CD4-positive, CD25-positive, alpha-beta regulatory T cell (primary cell): Measurements from ENCODE around the gene RHOD. TPM values are rescaled to one million over a fixed set of nuclear protein-coding genes. Genes with fewer than 3 reads are reported as not detected.

Experiments
- ATAC-seq, 2 donors: fragments of 150-1000 bp; cut with Tn5 transposase; one replicate each; pipeline ENCODE4 v1.10.0; 2021; ENCODE audit warnings: low read depth in 2 of 2, moderate number of reproducible peaks in 2 of 2, moderate library complexity in 1 of 2
- DNase-seq, 3 donors: peaks; one replicate each; pipeline versions ENCODE4 v3.0.0 to v3.0.0-alpha.2; 2012 to 2022; ENCODE audit warnings: mixed read lengths in 1 of 3
- H3K27ac ChIP-seq: one replicate; pipeline ENCODE4 v1.7.0; 2013; ENCODE audit warnings: mild to moderate bottlenecking, low read length; ENCODE audit not compliant: insufficient read depth, poor library complexity, severe bottlenecking
- H3K27me3 ChIP-seq: one replicate; pipeline ENCODE4 v1.7.0; 2013; ENCODE audit warnings: low read length; ENCODE audit not compliant: control insufficient read depth, insufficient read depth
- H3K36me3 ChIP-seq: one replicate; pipeline ENCODE4 v1.7.0; 2013; ENCODE audit warnings: mild to moderate bottlenecking, low read length, moderate library complexity; ENCODE audit not compliant: control insufficient read depth, insufficient read depth
- H3K4me1 ChIP-seq: 2 replicates; pipeline ENCODE4 v1.7.0; 2013; ENCODE audit warnings: mild to moderate bottlenecking, low read length; ENCODE audit not compliant: insufficient read depth, control insufficient read depth, poor library complexity, severe bottlenecking
- H3K4me3 ChIP-seq: one replicate; pipeline ENCODE4 v1.7.0; 2013; ENCODE audit warnings: low read depth, mild to moderate bottlenecking, low read length, moderate library complexity
- H3K9me3 ChIP-seq, 2 experiments: 1 replicate in 1 of 2; 2 replicates in 1 of 2; pipeline ENCODE4 v1.7.0; 2013; ENCODE audit warnings: low read length in 2 of 2, mild to moderate bottlenecking in 1 of 2, moderate library complexity in 1 of 2; ENCODE audit not compliant: control insufficient read depth in 2 of 2
- H3K27ac Mint-ChIP-seq, 3 donors: one replicate each; pipeline ENCODE4 v1.8.0; 2020 to 2022; ENCODE audit warnings: mild to moderate bottlenecking in 3 of 3, mixed read lengths in 3 of 3, moderate library complexity in 2 of 3
- H3K27me3 Mint-ChIP-seq: one replicate; pipeline ENCODE4 v1.8.0; 2022; ENCODE audit warnings: mild to moderate bottlenecking, mixed read lengths
- H3K36me3 Mint-ChIP-seq: one replicate; pipeline ENCODE4 v1.8.0; 2020; ENCODE audit warnings: mixed read lengths
- H3K4me1 Mint-ChIP-seq, 4 donors: one replicate each; pipeline ENCODE4 v1.8.0; 2020 to 2022; ENCODE audit warnings: mixed read lengths in 4 of 4, mild to moderate bottlenecking in 1 of 4
- H3K4me3 Mint-ChIP-seq, 4 donors: one replicate each; pipeline ENCODE4 v1.8.0; 2020 to 2022; ENCODE audit warnings: mild to moderate bottlenecking in 4 of 4, mixed read lengths in 4 of 4, moderate library complexity in 3 of 4
- H3K9me3 Mint-ChIP-seq, 7 donors: one replicate each; pipeline ENCODE4 v1.8.0; 2020 to 2022; ENCODE audit warnings: mixed read lengths in 7 of 7, mild to moderate bottlenecking in 3 of 7, moderate library complexity in 2 of 7
- polyA plus RNA-seq, 4 donors: library from polyadenylated mRNA; unstranded; fragments of 300-500 nt; fragmentation: Illumina TruSeq; gene quantifications; one replicate each; pipeline ENCODE4 v1.2.3, GENCODE V29; 2021
- total RNA-seq: library from RNA; stranded (reverse); gene quantifications from one replicate; pipeline ENCODE4 v1.2.3, GENCODE V29; 2022

RHOD gene
- total and polyA plus RNA-seq, 5 donors from 2014 or later, result 0.63 to 0.78 (median 0.72) TPM; not detected in 2

- H3K9me3 Mint-ChIP-seq, result peaks cover 0 to 3% (median 0%) of the 10 kb centered on the region in 7 donors
- DNase-seq (no peak), ATAC-seq (no peak)
- no peak overlapping the region for H3K27ac Mint-ChIP-seq
- Histone ChIP-seq H3K27me3 (no peaks in the 10 kb centered on the region), H3K9me3 (no peaks in the 10 kb centered on the region), H3K4me1 (no peaks in the 10 kb centered on the region), H3K27ac (no peak overlapping the region), H3K36me3 (no peaks in the 10 kb centered on the region), H3K4me3 (no peak overlapping the region)
- peaks cover 0 to 4% (median 0%) of the 10 kb centered on the region in 4 donors for H3K4me1 Mint-ChIP-seq
- no peak overlapping the region for H3K4me3 Mint-ChIP-seq
- H3K36me3 Mint-ChIP-seq, result no peaks in the 10 kb centered on the region
- H3K27me3 Mint-ChIP-seq, result peaks cover 38% of the 10 kb centered on the region
Observed at GRCh38 chr11:67033661-67034166, 22.9 kb upstream of the RHOD start.

GRCh38 chr11:67034350-67034749, 22.3 kb upstream of the RHOD start:
- peaks cover 38% of the 10 kb centered on the region for H3K27me3 Mint-ChIP-seq
- Histone ChIP-seq H3K27ac (no peak overlapping the region), H3K36me3 (no peaks in the 10 kb centered on the region), H3K9me3 (no peaks in the 10 kb centered on the region), H3K4me3 (no peak overlapping the region), H3K27me3 (no peaks in the 10 kb centered on the region), H3K4me1 (no peaks in the 10 kb centered on the region)
- peaks cover 0 to 3% (median 0%) of the 10 kb centered on the region in 7 donors for H3K9me3 Mint-ChIP-seq
- ATAC-seq, result no peak
- no peak overlapping the region for H3K27ac Mint-ChIP-seq
- no peak for DNase-seq
- H3K36me3 Mint-ChIP-seq, result no peaks in the 10 kb centered on the region
- H3K4me1 Mint-ChIP-seq, result peaks cover 0 to 4% (median 0%) of the 10 kb centered on the region in 4 donors
- no peak overlapping the region for H3K4me3 Mint-ChIP-seq

GRCh38 chr11:67040147-67040546, 16.5 kb upstream of the RHOD start:
- Histone ChIP-seq H3K27ac (no peak overlapping the region), H3K4me1 (no peaks in the 10 kb centered on the region), H3K36me3 (no peaks in the 10 kb centered on the region), H3K27me3 (no peaks in the 10 kb centered on the region), H3K9me3 (no peaks in the 10 kb centered on the region), H3K4me3 (no peak overlapping the region)
- H3K4me3 Mint-ChIP-seq, result no peak overlapping the region
- DNase-seq, result no peak
- no peak overlapping the region for H3K27ac Mint-ChIP-seq
- no peak for ATAC-seq
- no peaks in the 10 kb centered on the region for H3K4me1 Mint-ChIP-seq
- peaks cover 15% of the 10 kb centered on the region for H3K27me3 Mint-ChIP-seq
- peaks cover 0 to 3% (median 0%) of the 10 kb centered on the region in 7 donors for H3K9me3 Mint-ChIP-seq
- no peaks in the 10 kb centered on the region for H3K36me3 Mint-ChIP-seq

- Histone ChIP-seq H3K4me1 (no peaks in the 10 kb centered on the region), H3K27me3 (no peaks in the 10 kb centered on the region), H3K36me3 (no peaks in the 10 kb centered on the region), H3K4me3 (no peak overlapping the region), H3K27ac (no peak overlapping the region), H3K9me3 (no peaks in the 10 kb centered on the region)
- Mint-ChIP-seq H3K27ac (no peak overlapping the region), H3K27me3 (peaks cover 14% of the 10 kb centered on the region), H3K36me3 (no peaks in the 10 kb centered on the region), H3K9me3 (peaks cover 0 to 2% (median 0%) of the 10 kb centered on the region in 7 donors), H3K4me3 (no peak overlapping the region), H3K4me1 (no peaks in the 10 kb centered on the region)
- no peak for ATAC-seq
- DNase-seq, result no peak
Observed at GRCh38 chr11:67041602-67042001, 15.0 kb upstream of the RHOD start.

GRCh38 chr11:67043572-67044349, 12.9 kb upstream of the RHOD start:
- Mint-ChIP-seq H3K9me3 (peaks cover 0 to 2% (median 0%) of the 10 kb centered on the region in 7 donors), H3K27me3 (peaks cover 14% of the 10 kb centered on the region), H3K4me3 (no peak overlapping the region), H3K36me3 (no peaks in the 10 kb centered on the region), H3K4me1 (no peaks in the 10 kb centered on the region), H3K27ac (no peak overlapping the region)
- DNase-seq, result no peak
- Histone ChIP-seq H3K27ac (no peak overlapping the region), H3K4me1 (no peaks in the 10 kb centered on the region), H3K36me3 (no peaks in the 10 kb centered on the region), H3K9me3 (no peaks in the 10 kb centered on the region), H3K4me3 (no peak overlapping the region), H3K27me3 (no peaks in the 10 kb centered on the region)
- ATAC-seq, result no peak

GRCh38 chr11:67044496-67044895, 12.2 kb upstream of the RHOD start:
- Mint-ChIP-seq H3K4me1 (no peaks in the 10 kb centered on the region), H3K36me3 (no peaks in the 10 kb centered on the region), H3K27ac (no peak overlapping the region), H3K27me3 (peaks cover 14% of the 10 kb centered on the region), H3K9me3 (peaks cover 0 to 2% (median 0%) of the 10 kb centered on the region in 7 donors), H3K4me3 (no peak overlapping the region)
- H3K27ac ChIP-seq, result no peak overlapping the region
- H3K27me3 ChIP-seq, result no peaks in the 10 kb centered on the region
- no peak for DNase-seq
- H3K4me1 ChIP-seq, result no peaks in the 10 kb centered on the region
- H3K36me3 ChIP-seq, result no peaks in the 10 kb centered on the region
- no peak for ATAC-seq
- no peak overlapping the region for H3K4me3 ChIP-seq
- H3K9me3 ChIP-seq, result no peaks in the 10 kb centered on the region

GRCh38 chr11:67045314-67045713, 11.3 kb upstream of the RHOD start:
- Mint-ChIP-seq H3K27me3 (peaks cover 10% of the 10 kb centered on the region), H3K9me3 (peaks cover 0 to 2% (median 0%) of the 10 kb centered on the region in 7 donors), H3K27ac (no peak overlapping the region), H3K4me1 (no peaks in the 10 kb centered on the region), H3K4me3 (no peak overlapping the region), H3K36me3 (no peaks in the 10 kb centered on the region)
- Histone ChIP-seq H3K36me3 (no peaks in the 10 kb centered on the region), H3K4me1 (no peaks in the 10 kb centered on the region), H3K9me3 (no peaks in the 10 kb centered on the region), H3K4me3 (no peak overlapping the region), H3K27me3 (no peaks in the 10 kb centered on the region), H3K27ac (no peak overlapping the region)
- ATAC-seq (no peak), DNase-seq (no peak)
